Natural killer cell (primary cell): ENCODE data around the gene WDR11. TPM values are rescaled to one million over a fixed set of nuclear protein-coding genes. Genes with fewer than 3 reads are reported as not detected.

Experiments
- ATAC-seq, 3 donors: fragments of 150-1000 bp in 2 of 3; fragments of 200-7000 bp in 1 of 3; cut with Tn5 transposase; 1 replicate in 1 of 3; 2 replicates in 2 of 3; pipeline ENCODE4 v1.10.0; 2021; ENCODE audit warnings: mild to moderate bottlenecking in 2 of 3, moderate library complexity in 2 of 3
- DNase-seq, 2 donors: peaks; one replicate each; pipeline versions ENCODE4 v3.0.0 to v3.0.0-alpha.2; 2013 to 2021; ENCODE audit warnings: mixed read lengths in 1 of 2
- H3K27ac ChIP-seq: one replicate; pipeline ENCODE4 v1.5.1; 2013; ENCODE audit warnings: mild to moderate bottlenecking, low read length
- H3K27me3 ChIP-seq: one replicate; pipeline ENCODE4 v1.6.1; 2013; ENCODE audit warnings: low read length; ENCODE audit not compliant: control insufficient read depth, insufficient read depth
- H3K36me3 ChIP-seq: one replicate; pipeline ENCODE4 v1.6.1; 2013; ENCODE audit warnings: low read length; ENCODE audit not compliant: control insufficient read depth, insufficient read depth
- H3K4me1 ChIP-seq: one replicate; pipeline ENCODE4 v1.6.1; 2013; ENCODE audit warnings: low read length; ENCODE audit not compliant: control insufficient read depth, insufficient read depth
- H3K4me3 ChIP-seq: one replicate; pipeline ENCODE4 v1.5.1; 2013; ENCODE audit warnings: low read length
- H3K9me3 ChIP-seq: one replicate; pipeline ENCODE4 v1.6.1; 2013; ENCODE audit warnings: low read length; ENCODE audit not compliant: control insufficient read depth, insufficient read depth
- H3K27ac Mint-ChIP-seq, 2 donors: one replicate each; pipeline ENCODE4 v1.8.0; 2022; ENCODE audit warnings: mild to moderate bottlenecking in 2 of 2, mixed read lengths in 2 of 2, moderate library complexity in 1 of 2
- H3K27me3 Mint-ChIP-seq, 2 donors: one replicate each; pipeline ENCODE4 v1.8.0; 2022; ENCODE audit warnings: low read depth in 2 of 2, mixed read lengths in 2 of 2
- H3K36me3 Mint-ChIP-seq: one replicate; pipeline ENCODE4 v1.8.0; 2022; ENCODE audit warnings: mixed read lengths
- H3K4me1 Mint-ChIP-seq, 2 donors: one replicate each; pipeline ENCODE4 v1.8.0; 2022; ENCODE audit warnings: mixed read lengths in 2 of 2
- H3K4me3 Mint-ChIP-seq: one replicate; pipeline ENCODE4 v1.8.0; 2022; ENCODE audit warnings: mild to moderate bottlenecking, moderate library complexity, mixed read lengths
- H3K9me3 Mint-ChIP-seq, 2 donors: one replicate each; pipeline ENCODE4 v1.8.0; 2022; ENCODE audit warnings: mixed read lengths in 2 of 2
- WGBS: methylation state at CpG from one replicate; pipeline ENCODE4 v1.1.7; 2013; ENCODE audit warnings: missing lambda C conversion rate; ENCODE audit not compliant: insufficient coverage; 5-methylcytosine and 5-hydroxymethylcytosine counted together
- intact Hi-C: fragments of 100-400 bp; cut with micrococcal nuclease; formaldehyde crosslinking; loops from one replicate; pipeline ENCODE4 v1.14.2; 2022
- total RNA-seq, 4 donors: library from RNA; stranded (reverse); fragments of 120-200 nt in 1 of 4; gene quantifications; one replicate each; pipeline versions ENCODE4 v1.2.3 to v1.2.4, GENCODE V29; 2013 to 2022
- TF ChIP-seq, protein P1 (sequence below): fragments of 200-600 bp; IDR thresholded peaks from one replicate; pipeline ENCODE4 v1.8.0; 2022; ENCODE audit warnings: antibody characterized with exemption

WDR11 gene
- total RNA-seq, 3 donors from 2014 or later (not counting 1 experiment from before 2014, with no cell fraction given): 70.8 to 88.3 (median 77.8) TPM

- H3K9me3 ChIP-seq: peaks cover 6% of the 10 kb centered on the region
- ATAC-seq (peak; percentile 87 to 99 (median 95)), DNase-seq (peak; percentile 55 to 71)
- H3K27me3 ChIP-seq: peaks cover 28% of the 10 kb centered on the region
- Mint-ChIP-seq H3K27ac (no peak overlapping the region), H3K36me3 (no peaks in the 10 kb centered on the region), H3K9me3 (no peaks in the 10 kb centered on the region), H3K4me3 (peak overlapping the region; percentile 60), H3K27me3 (peaks cover 34 to 41% of the 10 kb centered on the region in 2 donors), H3K4me1 (peaks cover 0 to 5% of the 10 kb centered on the region in 2 donors)
- H3K4me1 ChIP-seq: peaks cover 10% of the 10 kb centered on the region
- 2% methylated on average over 47 of the region's 47 CpGs for WGBS
- H3K27ac ChIP-seq: no peak overlapping the region
- peak overlapping the region; percentile 25 for H3K4me3 ChIP-seq
- intact Hi-C loops: no loop called here
- TF ChIP-seq, protein P1, sequence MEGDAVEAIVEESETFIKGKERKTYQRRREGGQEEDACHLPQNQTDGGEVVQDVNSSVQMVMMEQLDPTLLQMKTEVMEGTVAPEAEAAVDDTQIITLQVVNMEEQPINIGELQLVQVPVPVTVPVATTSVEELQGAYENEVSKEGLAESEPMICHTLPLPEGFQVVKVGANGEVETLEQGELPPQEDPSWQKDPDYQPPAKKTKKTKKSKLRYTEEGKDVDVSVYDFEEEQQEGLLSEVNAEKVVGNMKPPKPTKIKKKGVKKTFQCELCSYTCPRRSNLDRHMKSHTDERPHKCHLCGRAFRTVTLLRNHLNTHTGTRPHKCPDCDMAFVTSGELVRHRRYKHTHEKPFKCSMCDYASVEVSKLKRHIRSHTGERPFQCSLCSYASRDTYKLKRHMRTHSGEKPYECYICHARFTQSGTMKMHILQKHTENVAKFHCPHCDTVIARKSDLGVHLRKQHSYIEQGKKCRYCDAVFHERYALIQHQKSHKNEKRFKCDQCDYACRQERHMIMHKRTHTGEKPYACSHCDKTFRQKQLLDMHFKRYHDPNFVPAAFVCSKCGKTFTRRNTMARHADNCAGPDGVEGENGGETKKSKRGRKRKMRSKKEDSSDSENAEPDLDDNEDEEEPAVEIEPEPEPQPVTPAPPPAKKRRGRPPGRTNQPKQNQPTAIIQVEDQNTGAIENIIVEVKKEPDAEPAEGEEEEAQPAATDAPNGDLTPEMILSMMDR: peak; percentile 69
- no peaks in the 10 kb centered on the region for H3K36me3 ChIP-seq
Observed at GRCh38 chr10:120948889-120949608, 97.9 kb downstream of the WDR11 start.

DNA sequence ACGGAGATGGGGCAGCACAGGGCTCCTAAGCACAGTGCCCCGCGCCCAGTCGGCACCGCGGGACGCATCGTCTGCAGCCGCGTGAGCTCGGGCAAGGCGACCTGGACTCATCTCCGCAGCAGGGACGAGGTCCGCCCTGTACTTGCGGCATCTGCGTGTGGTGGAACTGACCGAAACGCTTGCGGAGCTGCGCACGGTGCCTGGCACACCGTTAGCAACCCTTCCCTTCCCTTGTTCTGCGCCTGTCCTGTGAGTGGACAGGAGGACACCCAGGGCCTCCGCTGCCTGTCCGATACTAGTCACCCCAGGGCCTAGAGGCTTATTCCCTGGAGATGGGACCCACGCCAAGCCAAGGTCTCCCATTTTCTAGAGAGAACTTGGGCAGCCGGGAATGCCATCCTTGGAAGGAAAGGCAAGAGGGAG lies 98.5 kb downstream of the WDR11 start:
- H3K27me3 ChIP-seq: peaks cover 30% of the 10 kb centered on the region
- peaks cover 34 to 41% of the 10 kb centered on the region in 2 donors for H3K27me3 Mint-ChIP-seq
- H3K27ac Mint-ChIP-seq: no peak overlapping the region
- 16% methylated on average over 28 of the region's 28 CpGs for WGBS
- no peak for DNase-seq
- ATAC-seq: peak in 1 of 3 donors; percentile 16
- no peak overlapping the region for H3K27ac ChIP-seq
- peaks cover 0 to 5% of the 10 kb centered on the region in 2 donors for H3K4me1 Mint-ChIP-seq
- H3K9me3 Mint-ChIP-seq: no peaks in the 10 kb centered on the region
- TF ChIP-seq, protein P1: no peak
- no peaks in the 10 kb centered on the region for H3K36me3 ChIP-seq
- no peaks in the 10 kb centered on the region for H3K36me3 Mint-ChIP-seq
- intact Hi-C loops: no loop called here
- H3K4me3 Mint-ChIP-seq: peak overlapping the region; percentile 60
- peaks cover 10% of the 10 kb centered on the region for H3K4me1 ChIP-seq
- peaks cover 7% of the 10 kb centered on the region for H3K9me3 ChIP-seq
- H3K4me3 ChIP-seq: no peak overlapping the region

DNA sequence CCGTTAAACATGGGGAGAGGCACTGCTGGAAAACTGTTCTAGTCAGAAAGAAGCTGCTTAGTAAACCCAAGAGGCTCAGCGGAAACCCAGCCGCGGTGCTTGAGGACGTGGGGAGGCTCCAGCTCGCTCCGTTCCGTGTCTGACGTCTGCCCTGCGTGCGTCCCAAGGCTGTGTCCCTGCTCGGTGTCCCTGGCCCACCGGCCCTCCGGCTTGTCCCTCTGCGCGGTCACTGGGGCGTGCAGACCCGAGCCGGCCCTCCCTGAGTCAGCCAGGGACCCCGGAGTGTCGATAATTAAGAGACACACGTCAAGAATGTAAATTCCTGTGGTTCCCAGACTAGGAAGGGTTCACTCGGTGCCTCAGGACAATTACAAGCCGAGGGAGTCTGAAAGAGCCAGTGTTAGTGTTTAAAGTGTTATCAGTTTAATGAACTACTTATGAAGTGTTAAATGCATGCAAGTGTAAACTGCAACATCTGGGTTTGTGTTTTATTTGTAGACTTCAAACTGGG lies 98.9 kb downstream of the WDR11 start:
- intact Hi-C loops: no loop called here
- H3K4me3 ChIP-seq: no peak overlapping the region
- peaks cover 0 to 4% of the 10 kb centered on the region in 2 donors for H3K4me1 Mint-ChIP-seq
- WGBS: 5% methylated on average over 24 of the region's 24 CpGs
- peaks cover 10% of the 10 kb centered on the region for H3K4me1 ChIP-seq
- DNase-seq (no peak), ATAC-seq (no peak)
- peaks cover 30% of the 10 kb centered on the region for H3K27me3 ChIP-seq
- H3K9me3 Mint-ChIP-seq: no peaks in the 10 kb centered on the region
- no peak overlapping the region for H3K27ac Mint-ChIP-seq
- no peak overlapping the region for H3K27ac ChIP-seq
- TF ChIP-seq, protein P1: no peak
- no peaks in the 10 kb centered on the region for H3K36me3 Mint-ChIP-seq
- peak overlapping the region; percentile 4 for H3K4me3 Mint-ChIP-seq
- no peaks in the 10 kb centered on the region for H3K36me3 ChIP-seq
- H3K27me3 Mint-ChIP-seq: peaks cover 38 to 42% of the 10 kb centered on the region in 2 donors
- peaks cover 7% of the 10 kb centered on the region for H3K9me3 ChIP-seq
